Endothelial cell (in vitro differentiated cells): ENCODE data around the gene ABL2. TPM values are rescaled to one million over a fixed set of nuclear protein-coding genes. Genes with fewer than 3 reads are reported as not detected.

Experiments used
- DNase-seq: peaks from one replicate; pipeline ENCODE4 v3.0.0; 2021; ENCODE audit warnings: low spot score
- H3K27ac Mint-ChIP-seq: one replicate; pipeline ENCODE4 v1.8.0; 2021; ENCODE audit warnings: mixed read lengths, inconsistent platforms; ENCODE audit not compliant: unreplicated experiment
- H3K27me3 Mint-ChIP-seq: one replicate; pipeline ENCODE4 v1.8.0; 2021; ENCODE audit warnings: mild to moderate bottlenecking, moderate library complexity, mixed read lengths, inconsistent platforms; ENCODE audit not compliant: unreplicated experiment
- H3K36me3 Mint-ChIP-seq: one replicate; pipeline ENCODE4 v1.8.0; 2021; ENCODE audit warnings: mild to moderate bottlenecking, low read depth, mixed read lengths, inconsistent platforms; ENCODE audit not compliant: unreplicated experiment
- H3K4me1 Mint-ChIP-seq: one replicate; pipeline ENCODE4 v1.8.0; 2021; ENCODE audit warnings: mild to moderate bottlenecking, mixed read lengths, inconsistent platforms; ENCODE audit not compliant: unreplicated experiment
- H3K4me3 Mint-ChIP-seq: one replicate; pipeline ENCODE4 v1.8.0; 2021; ENCODE audit warnings: mild to moderate bottlenecking, mixed read lengths, inconsistent platforms; ENCODE audit not compliant: unreplicated experiment
- H3K9me3 Mint-ChIP-seq: one replicate; pipeline ENCODE4 v1.8.0; 2021; ENCODE audit warnings: mixed read lengths, inconsistent platforms; ENCODE audit not compliant: unreplicated experiment
- total RNA-seq: library from RNA; stranded (reverse); fragmentation: NEBNext Ultra II Directional; extraction: Animal tissue kit (Norgen Biotek cat#: 25700); gene quantifications from one replicate; pipeline ENCODE4 v1.2.1, GENCODE V29; 2021; ENCODE audit not compliant: unreplicated experiment
- TF ChIP-seq, protein P1 (sequence below): fragments of 200-600 bp; sonication (generic); IDR thresholded peaks from one replicate; pipeline ENCODE4 v1.5.0; 2021; ENCODE audit warnings: antibody characterized with exemption; ENCODE audit not compliant: unreplicated experiment

ABL2 gene
- total RNA-seq, 1 donor from 2014 or later, result 160 TPM

DNA sequence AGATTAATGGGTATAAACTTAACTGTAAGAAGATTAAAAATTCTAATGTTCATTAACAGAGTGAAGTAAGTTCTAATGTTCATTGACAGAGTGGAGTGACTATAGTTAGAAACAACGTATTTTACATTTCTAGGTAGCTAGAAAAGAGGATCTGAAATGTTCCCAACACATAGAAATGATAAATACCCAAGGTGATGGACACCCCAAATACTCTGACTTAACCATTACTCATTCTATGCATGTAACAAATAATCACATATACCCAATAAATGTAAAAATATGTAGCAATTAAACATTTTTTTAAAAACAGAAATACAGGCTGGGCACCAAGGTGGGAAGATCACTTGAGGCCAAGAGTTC is 62.1 kb downstream of the ABL2 start:
- H3K27me3 Mint-ChIP-seq, result no peaks in the 10 kb centered on the region

DNA sequence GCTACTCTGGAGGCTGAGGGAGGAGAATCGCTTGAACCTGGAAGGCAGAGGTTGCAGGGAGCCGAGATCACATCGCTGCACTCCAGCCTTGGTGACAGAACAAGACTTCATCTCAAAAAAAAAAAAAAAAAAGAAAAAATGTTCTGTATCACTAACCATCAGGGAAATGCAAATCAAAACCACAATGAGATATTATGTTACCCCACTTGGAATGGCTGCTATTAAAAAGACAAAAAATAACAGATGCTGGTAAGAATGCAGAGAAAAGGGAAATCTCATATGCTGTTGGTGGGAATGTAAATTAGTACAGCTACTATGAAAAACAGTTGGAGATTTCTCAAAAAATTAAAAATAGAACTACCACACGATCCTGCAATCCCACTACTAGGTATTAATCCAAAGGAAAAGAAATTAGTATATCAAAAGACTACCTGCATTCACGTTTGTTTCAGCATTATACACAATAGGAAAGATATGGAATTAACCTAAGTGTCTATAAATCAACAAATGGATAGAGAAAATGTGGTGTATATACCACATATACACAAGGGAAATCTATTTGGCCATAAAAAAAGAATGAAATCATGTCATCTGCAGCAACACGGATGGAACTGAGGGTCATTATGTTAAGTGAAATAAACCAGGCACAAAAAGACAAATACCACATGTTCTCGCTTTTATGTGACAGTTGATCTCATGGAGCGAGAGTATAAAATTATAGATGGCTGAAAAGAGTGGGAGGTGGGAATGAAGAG is 62.6 kb downstream of the ABL2 start:
- TF ChIP-seq, protein P1, sequence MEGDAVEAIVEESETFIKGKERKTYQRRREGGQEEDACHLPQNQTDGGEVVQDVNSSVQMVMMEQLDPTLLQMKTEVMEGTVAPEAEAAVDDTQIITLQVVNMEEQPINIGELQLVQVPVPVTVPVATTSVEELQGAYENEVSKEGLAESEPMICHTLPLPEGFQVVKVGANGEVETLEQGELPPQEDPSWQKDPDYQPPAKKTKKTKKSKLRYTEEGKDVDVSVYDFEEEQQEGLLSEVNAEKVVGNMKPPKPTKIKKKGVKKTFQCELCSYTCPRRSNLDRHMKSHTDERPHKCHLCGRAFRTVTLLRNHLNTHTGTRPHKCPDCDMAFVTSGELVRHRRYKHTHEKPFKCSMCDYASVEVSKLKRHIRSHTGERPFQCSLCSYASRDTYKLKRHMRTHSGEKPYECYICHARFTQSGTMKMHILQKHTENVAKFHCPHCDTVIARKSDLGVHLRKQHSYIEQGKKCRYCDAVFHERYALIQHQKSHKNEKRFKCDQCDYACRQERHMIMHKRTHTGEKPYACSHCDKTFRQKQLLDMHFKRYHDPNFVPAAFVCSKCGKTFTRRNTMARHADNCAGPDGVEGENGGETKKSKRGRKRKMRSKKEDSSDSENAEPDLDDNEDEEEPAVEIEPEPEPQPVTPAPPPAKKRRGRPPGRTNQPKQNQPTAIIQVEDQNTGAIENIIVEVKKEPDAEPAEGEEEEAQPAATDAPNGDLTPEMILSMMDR, result no peak
- H3K9me3 Mint-ChIP-seq, result no peaks in the 10 kb centered on the region
- H3K4me3 Mint-ChIP-seq, result no peak overlapping the region
- no peaks in the 10 kb centered on the region for H3K36me3 Mint-ChIP-seq
- no peaks in the 10 kb centered on the region for H3K4me1 Mint-ChIP-seq
- H3K27ac Mint-ChIP-seq, result no peak overlapping the region
- H3K27me3 Mint-ChIP-seq, result no peaks in the 10 kb centered on the region
- DNase-seq, result no peak

More for the DNA sequence above, 62.1 kb downstream of the ABL2 start:
- no peak for DNase-seq
- H3K4me3 Mint-ChIP-seq, result no peak overlapping the region
- H3K36me3 Mint-ChIP-seq, result no peaks in the 10 kb centered on the region
- H3K4me1 Mint-ChIP-seq, result no peaks in the 10 kb centered on the region
- H3K9me3 Mint-ChIP-seq, result no peaks in the 10 kb centered on the region
- TF ChIP-seq, protein P1, result no peak
- H3K27ac Mint-ChIP-seq, result no peak overlapping the region

DNA sequence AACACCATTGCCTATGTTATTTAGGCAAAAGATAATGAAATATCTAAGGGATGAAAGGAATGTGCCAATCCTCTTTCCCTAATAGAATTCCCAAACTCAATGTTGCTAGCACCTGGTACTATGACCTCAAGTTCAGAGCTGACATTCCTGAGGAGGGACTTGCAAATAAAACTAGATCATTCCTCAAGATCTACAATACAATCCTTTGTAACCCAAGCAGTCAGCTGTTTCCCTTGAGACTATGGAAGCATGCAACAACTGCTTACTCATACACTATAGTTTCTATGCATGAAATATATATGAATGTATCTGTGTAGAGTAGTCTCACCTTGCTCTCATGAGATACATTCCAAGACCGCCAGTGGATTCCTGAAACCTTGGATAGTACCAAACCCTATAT is 65.0 kb downstream of the ABL2 start:
- H3K4me3 Mint-ChIP-seq, result no peak overlapping the region
- H3K9me3 Mint-ChIP-seq, result no peaks in the 10 kb centered on the region
- no peak for DNase-seq
- H3K27ac Mint-ChIP-seq, result no peak overlapping the region
- H3K4me1 Mint-ChIP-seq, result no peaks in the 10 kb centered on the region
- no peaks in the 10 kb centered on the region for H3K36me3 Mint-ChIP-seq
- H3K27me3 Mint-ChIP-seq, result no peaks in the 10 kb centered on the region
- TF ChIP-seq, protein P1, result no peak

DNA sequence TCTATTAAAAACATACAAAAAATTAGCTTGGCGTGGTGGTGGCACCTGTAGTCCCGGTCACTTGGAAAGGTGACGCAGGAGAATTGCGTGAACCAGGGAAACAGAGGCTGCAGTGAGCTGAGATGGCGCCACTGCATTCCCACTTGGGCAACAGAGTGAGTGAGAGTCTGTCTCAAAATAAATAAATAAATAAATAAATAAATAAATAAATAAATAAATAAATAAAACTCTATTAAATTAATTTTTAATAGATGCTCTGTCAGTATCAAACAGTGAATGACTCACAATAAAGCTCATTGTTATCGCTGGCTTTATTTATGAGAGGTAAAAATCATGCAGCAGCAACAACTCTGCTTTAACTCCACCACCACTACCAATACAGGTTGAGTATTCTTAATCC is 72.8 kb downstream of the ABL2 start:
- TF ChIP-seq, protein P1, result no peak
- no peaks in the 10 kb centered on the region for H3K27me3 Mint-ChIP-seq
- peaks cover 12% of the 10 kb centered on the region for H3K4me1 Mint-ChIP-seq
- H3K4me3 Mint-ChIP-seq, result no peak overlapping the region
- H3K9me3 Mint-ChIP-seq, result no peaks in the 10 kb centered on the region
- no peaks in the 10 kb centered on the region for H3K36me3 Mint-ChIP-seq
- no peak overlapping the region for H3K27ac Mint-ChIP-seq
- no peak for DNase-seq

DNA sequence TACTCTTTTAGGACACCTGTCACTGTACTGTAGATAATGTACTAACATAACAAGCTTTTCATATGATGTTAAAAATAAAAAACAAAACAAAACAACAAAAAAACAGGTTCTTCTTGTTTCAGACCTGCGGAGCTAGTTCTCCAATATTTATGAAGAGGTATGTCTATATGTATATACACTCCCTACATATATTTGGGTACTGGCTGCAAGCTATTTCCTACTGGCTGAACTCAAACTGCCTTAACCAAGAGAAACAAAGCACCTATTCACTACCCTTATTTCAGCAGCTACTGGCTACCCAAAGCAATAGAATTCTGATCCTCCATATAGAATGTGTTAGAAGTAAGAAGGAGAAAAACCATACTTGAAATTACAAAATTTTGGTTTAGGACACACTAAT is 73.5 kb downstream of the ABL2 start:
- no peak overlapping the region for H3K27ac Mint-ChIP-seq
- no peaks in the 10 kb centered on the region for H3K9me3 Mint-ChIP-seq

More for the DNA sequence above, 73.5 kb downstream of the ABL2 start:
- no peak for DNase-seq
- Mint-ChIP-seq H3K4me3 (no peak overlapping the region), H3K36me3 (no peaks in the 10 kb centered on the region), H3K4me1 (peaks cover 12% of the 10 kb centered on the region), H3K27me3 (no peaks in the 10 kb centered on the region)
- TF ChIP-seq, protein P1, result no peak
